ENCODE data around the gene PSG2.
"Not testable (repeated sequence)": the region's sequence is repeated elsewhere in the genome, so short reads cannot be mapped to it uniquely, and the experiment has no call there.

GRCh38 chr19:43046578-43046977, 35.9 kb downstream of the PSG2 start:
- TF ChIP-seq CTCF (IDR thresholded peaks at IDR 0.05; ENCODE audit: low read length); EZH2 (IDR thresholded peaks at IDR 0.05; ENCODE audit: borderline replicate concordance, low read length): not testable (repeated sequence)
